HL-60/S4 treated with retinoic acid at 250 ng/mL for 4 days and 3 days (cell line): ENCODE results near the gene IFI44L.

ENCODE experiments used
- in situ Hi-C: fragments of 300-500 bp; cut with MboI; formaldehyde crosslinking; loops from 2 replicates; pipeline ENCODE4 v1.7.0; 2022; ENCODE audit warnings: low sequenced_read_pairs

IFI44L gene

DNA sequence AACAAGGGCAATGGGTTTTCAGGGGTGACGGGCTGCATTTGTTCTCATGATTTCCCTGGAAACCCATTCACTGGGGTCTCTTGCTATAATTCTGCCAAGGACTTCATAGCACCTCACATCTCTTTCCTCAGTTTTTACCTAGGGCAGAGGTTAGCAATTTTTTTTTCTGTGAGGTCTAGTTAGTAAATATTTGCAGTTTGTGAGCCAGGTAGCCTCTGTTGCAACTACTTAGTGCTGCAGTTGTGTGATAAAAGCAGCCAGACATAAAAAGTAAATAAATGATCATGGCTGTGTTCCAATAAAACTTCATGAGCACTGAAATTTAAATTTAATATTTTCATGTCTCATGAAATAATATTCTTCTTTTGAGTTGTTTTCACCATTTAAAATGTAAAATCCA lies 67.1 kb downstream of the IFI44L start:
- in situ Hi-C loops: no loop called here

DNA sequence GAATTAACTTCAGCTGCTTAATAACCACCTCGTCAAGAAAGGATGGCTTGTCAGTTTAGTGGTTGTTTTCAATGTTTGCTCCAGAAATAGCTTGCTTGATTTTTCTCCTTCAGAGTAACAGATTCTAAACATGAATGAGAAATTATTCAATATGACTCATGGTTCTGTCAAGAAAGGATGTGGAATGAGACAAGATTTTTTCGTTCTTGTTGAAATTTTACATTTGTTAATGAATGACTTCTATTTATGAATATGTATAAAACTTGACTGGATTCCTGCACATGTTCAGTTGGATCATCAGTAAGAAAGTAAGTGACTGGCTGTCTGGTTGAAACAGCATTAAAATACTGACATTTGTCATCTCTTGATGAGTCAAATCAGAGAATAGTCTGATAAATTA lies 67.7 kb downstream of the IFI44L start:
- in situ Hi-C loops: no loop called here

DNA sequence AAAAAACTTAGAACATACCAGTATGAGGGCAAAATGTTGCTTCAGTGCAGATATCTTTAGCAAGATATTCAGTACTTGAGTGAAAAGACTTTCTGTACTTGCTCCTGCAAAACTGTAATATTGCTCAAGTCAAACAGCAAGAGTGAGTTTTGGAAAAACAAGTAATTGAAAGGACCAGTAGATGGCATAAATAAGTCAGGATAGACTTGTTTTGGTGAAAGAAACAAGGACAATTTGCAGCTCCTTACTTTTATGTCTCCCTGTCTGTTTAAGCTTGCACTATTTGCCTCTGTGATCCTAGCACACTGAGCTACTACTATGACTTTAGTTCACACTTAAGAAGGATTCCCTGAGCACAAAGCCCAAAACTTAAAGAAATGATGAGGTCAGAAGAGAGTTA lies 68.4 kb downstream of the IFI44L start:
- in situ Hi-C loops: no loop called here

DNA sequence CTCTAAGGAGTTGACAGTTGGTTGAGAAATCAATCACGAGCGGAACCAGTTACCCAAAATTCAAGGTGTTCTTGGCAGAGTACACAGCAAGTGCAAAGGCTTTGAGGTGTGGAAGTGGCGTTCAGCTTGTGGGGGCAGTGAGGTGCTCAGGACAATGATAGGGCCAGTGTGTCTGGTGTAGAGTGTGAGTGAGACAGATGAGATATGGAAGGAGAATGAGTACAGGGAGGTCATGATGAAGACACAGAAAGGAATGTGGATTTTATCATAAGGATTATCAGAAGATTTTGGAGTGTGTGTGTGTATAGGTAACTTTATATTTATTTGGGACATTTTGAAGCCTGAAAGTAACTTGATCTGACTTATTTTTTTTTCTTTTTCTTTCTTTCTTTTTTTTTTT lies 70.3 kb downstream of the IFI44L start:
- in situ Hi-C loops: no loop called here

DNA sequence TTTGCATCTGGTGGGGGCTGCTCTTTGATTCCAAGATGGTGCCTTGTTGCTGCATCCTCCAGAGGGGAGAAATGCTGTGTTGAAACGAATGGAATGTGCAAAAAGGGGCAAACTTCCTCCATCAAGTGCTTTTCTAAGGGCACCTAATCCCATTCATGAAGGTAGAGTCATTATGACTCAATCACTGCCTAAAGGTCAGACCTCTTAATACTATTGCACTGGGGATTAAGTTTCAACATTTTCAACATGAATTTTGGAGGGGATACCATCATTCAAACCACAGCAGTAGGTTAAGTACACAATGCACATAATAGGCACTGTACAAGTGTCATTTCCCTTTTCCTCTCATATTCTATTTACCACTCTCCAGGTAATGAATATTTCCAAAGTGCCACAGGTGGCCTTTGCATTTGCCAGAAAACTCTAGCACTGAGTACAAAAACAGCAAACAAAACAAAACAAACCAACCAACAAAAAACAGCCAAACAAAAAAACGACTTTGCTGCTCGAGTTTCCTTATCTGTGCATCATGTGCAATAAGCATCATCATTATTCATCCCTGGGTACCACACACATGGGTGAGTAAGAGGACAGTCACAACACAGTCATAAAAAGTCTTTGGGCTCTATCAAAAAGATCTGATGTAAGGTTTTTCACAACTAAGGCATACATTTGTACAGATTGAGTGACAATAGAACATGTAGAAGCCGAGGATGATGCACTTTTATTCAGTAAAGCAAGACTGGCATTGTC lies 71.9 kb downstream of the IFI44L start:
- in situ Hi-C loops: no loop called here
